ENCODE measurements around the gene NFATC1.

Gene NFATC1

DNA sequence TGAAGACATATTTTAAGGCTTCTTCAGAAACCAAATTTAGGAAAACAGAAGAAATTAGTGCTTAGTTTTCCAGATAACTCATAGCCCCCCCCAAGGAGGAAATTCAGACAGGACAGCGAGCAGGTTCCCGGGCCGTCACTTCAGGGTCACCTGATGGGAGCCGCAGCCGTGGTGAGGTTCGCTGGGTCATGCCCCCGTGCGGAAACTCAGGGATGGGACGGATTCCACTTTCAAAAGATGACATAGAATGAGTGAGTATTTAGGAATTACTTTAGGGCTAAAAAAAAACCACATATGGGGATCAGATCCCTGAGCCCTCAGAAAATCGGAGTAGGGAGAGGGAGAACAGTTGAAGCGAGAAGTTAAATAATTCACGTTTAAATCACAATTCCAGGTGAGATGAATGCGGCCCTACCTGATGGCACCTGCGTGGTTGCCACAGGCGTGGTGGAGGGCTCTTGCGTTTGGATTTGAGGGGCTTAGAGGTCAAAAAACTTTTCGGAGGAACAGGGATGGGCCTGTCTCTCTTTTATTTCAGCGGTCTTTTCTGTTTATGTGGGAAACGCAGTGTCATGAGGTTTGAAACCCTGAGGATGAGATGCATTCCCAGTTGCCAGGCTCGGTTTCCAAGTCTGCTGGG is 114.4 kb downstream of the NFATC1 start:
- no peak for DNase-seq (ENCODE audit: low spot score)
- TF ChIP-seq, protein P1, sequence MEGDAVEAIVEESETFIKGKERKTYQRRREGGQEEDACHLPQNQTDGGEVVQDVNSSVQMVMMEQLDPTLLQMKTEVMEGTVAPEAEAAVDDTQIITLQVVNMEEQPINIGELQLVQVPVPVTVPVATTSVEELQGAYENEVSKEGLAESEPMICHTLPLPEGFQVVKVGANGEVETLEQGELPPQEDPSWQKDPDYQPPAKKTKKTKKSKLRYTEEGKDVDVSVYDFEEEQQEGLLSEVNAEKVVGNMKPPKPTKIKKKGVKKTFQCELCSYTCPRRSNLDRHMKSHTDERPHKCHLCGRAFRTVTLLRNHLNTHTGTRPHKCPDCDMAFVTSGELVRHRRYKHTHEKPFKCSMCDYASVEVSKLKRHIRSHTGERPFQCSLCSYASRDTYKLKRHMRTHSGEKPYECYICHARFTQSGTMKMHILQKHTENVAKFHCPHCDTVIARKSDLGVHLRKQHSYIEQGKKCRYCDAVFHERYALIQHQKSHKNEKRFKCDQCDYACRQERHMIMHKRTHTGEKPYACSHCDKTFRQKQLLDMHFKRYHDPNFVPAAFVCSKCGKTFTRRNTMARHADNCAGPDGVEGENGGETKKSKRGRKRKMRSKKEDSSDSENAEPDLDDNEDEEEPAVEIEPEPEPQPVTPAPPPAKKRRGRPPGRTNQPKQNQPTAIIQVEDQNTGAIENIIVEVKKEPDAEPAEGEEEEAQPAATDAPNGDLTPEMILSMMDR (IDR thresholded peaks at IDR 0.05; ENCODE audit: borderline replicate concordance, control extremely low read depth, extremely low read depth, insufficient read depth, missing control alignments) = no peak
- in situ Hi-C loops (cut with MboI; ENCODE audit: low sequenced_read_pairs, unreplicated experiment) = loop anchor here (10.0 kb wide), 1 partner anchor 105 kb away; no protein-coding TSS in a partner anchor

DNA sequence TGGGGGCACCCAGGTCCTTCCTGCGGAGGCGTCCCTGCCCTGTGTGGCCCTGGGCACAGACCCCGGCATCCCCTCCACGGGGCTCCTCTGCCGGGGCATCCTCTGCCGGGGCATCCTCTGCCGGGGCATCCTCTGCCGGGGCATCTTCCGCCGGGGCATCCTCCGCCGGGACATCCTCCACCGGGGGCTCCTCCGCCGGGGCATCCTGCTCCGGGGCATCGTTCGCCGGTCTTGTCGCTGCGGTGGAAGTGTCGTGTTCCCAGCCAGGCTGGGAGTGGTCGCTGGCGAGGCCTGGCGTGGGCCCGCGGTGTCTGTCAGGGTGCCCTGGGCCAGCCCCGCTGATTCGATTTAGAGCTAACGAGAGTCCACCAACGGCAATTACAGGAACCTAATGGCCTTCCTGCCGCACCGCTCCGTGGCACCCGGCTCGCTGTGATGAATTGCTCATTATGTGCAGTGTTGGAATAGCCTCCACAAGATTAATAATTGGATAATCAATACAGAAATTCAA is 115.1 kb downstream of the NFATC1 start:
- TF ChIP-seq, protein P1 (IDR thresholded peaks at IDR 0.05; ENCODE audit: borderline replicate concordance, control extremely low read depth, extremely low read depth, insufficient read depth, missing control alignments) = no peak
- no peak for DNase-seq (ENCODE audit: low spot score)
- in situ Hi-C loops (cut with MboI; ENCODE audit: low sequenced_read_pairs, unreplicated experiment) = loop anchor here (10.0 kb wide), 1 partner anchor 106 kb away; no protein-coding TSS in a partner anchor

GRCh38 chr18:79511271-79511670 is 115.5 kb downstream of the NFATC1 start:
- TF ChIP-seq, protein P1 (IDR thresholded peaks at IDR 0.05; ENCODE audit: borderline replicate concordance, control extremely low read depth, extremely low read depth, insufficient read depth, missing control alignments) = no peak
- in situ Hi-C loops (cut with MboI; ENCODE audit: low sequenced_read_pairs, unreplicated experiment) = loop anchor here (10.0 kb wide), 1 partner anchor 106 kb away; no protein-coding TSS in a partner anchor
- no peak for DNase-seq (ENCODE audit: low spot score)

DNA sequence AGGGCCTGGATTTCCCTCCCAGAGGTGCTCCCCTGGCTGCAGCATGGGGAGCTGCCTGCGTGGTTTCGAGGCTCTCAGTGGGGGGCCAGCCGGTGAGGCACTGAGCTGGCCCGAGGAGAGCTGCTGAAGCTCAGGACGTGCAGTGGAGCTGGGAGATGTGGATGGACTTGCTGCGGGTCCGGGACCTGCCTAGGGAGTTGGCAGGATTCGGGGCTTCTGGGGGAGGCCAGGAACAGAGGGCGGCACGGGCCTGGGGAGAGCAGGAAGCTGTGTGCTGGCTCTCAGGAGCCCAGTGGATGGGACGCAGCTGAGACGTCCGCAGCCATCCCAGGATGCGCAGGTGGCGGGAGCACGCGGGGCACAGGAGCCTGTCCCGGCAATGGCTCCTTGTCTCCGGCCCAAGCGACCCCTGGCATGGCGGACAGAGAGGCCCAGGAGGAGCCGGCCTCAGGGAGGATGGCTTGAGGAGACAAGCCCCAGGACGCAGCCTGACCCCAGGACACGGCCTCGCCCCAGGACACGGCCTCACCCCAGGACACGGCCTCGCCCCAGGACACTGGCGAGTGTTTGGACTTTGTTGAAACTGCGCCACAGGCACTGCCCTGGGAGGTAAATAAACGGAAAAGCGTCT is 116.1 kb downstream of the NFATC1 start:
- in situ Hi-C loops (cut with MboI; ENCODE audit: low sequenced_read_pairs, unreplicated experiment) = loop anchor here (10.0 kb wide), 1 partner anchor 107 kb away; no protein-coding TSS in a partner anchor
- no peak for DNase-seq (ENCODE audit: low spot score)
- TF ChIP-seq, protein P1 (IDR thresholded peaks at IDR 0.05; ENCODE audit: borderline replicate concordance, control extremely low read depth, extremely low read depth, insufficient read depth, missing control alignments) = no peak

DNA sequence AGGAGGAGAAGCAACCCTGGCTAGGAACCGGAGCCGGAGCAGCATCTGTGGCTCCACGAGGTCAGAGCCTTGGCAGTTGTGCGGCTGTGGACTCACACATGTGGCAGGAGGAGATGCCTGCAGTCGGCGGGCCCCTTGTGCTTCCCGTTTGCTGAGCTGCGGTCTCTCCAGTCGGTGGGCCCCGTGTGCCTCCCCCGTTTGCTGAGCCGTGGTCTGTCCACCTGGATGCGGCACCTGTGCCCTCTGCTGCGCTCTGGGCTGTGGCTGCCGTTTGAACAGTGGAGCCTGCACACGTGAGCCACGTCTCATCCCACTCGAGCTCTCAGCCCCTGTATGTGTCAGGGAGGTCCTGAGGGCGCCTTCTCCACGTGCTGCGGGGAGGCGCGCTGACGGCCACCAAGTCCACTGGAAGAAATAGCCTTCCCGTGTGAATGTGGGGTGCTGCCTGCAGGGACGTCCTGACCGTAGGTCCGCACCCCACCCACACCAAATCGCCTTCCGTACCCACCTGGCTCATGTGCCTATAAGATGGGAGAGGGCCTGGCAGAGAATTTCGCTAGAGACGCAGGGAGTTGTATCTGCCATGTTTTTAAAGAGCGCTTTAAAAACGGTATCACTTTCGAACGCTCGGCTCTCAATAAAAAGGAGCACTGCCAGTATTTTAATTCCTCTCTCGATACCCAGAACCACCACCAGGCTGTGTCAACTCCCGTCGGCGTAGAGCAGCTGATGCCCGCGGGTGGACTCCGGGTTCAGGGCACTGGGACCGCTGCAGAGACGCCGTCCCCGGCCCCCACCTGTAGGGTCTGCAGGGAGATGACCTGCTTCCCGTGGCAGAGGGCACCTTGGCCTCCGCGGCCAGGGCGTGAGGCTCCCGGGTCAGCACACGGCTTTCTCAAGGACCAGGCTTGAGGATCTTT is 117.0 kb downstream of the NFATC1 start:
- TF ChIP-seq, protein P1 (IDR thresholded peaks at IDR 0.05; ENCODE audit: borderline replicate concordance, control extremely low read depth, extremely low read depth, insufficient read depth, missing control alignments) = no peak
- DNase-seq (ENCODE audit: low spot score) = no peak
- in situ Hi-C loops (cut with MboI; ENCODE audit: low sequenced_read_pairs, unreplicated experiment) = loop anchor here (10.0 kb wide), 1 partner anchor 108 kb away; no protein-coding TSS in a partner anchor

Measured in GM13976 (cell line).